ENCODE results near the gene ISX.

GRCh38 chr22:35074583-35074982 lies 8.6 kb downstream of the ISX start:
- TF ChIP-seq CTCF (IDR thresholded peaks at IDR 0.05 in 2 of 3, conservative IDR thresholded peaks at IDR 0.05 in 1 of 3; ENCODE audit: control insufficient read depth in 2 of 3, extremely low read depth in 1 of 3, insufficient read depth in 1 of 3, low read depth in 3 of 3, low read length in 3 of 3) (no peak), POLR2A (IDR thresholded peaks at IDR 0.05; ENCODE audit: low read depth, low read length) (no peak), SMARCA5 (IDR thresholded peaks at IDR 0.05) (no peak), HCFC1 (IDR thresholded peaks at IDR 0.05; ENCODE audit: low read length) (no peak), NFYB (IDR thresholded peaks at IDR 0.05; ENCODE audit: insufficient read depth, low read depth, low read length) (no peak), TAF1 (IDR thresholded peaks at IDR 0.05; ENCODE audit: borderline replicate concordance, low read depth, low read length) (no peak), EZH2 (IDR thresholded peaks at IDR 0.05; ENCODE audit: borderline replicate concordance, control insufficient read depth, low read depth, low read length) (no peak), POLR2AphosphoS5 (IDR thresholded peaks at IDR 0.05; ENCODE audit: low read length) (no peak)

All from GM12878 (cell line).